OCI-LY1 (cell line): ENCODE data around the gene EVC2.

Source experiments
- H2AFZ ChIP-seq: fragments of 200-600 bp; sonication (generic), shearing (Covaris generic); 2 replicates; pipeline ENCODE4 v1.6.0; 2014; ENCODE audit warnings: antibody characterized with exemption, mild to moderate bottlenecking, low read length
- H3F3A ChIP-seq: fragments of 200-600 bp; sonication (generic), shearing (Covaris generic); 2 replicates; pipeline ENCODE4 v1.6.0; 2014; ENCODE audit warnings: mild to moderate bottlenecking, antibody characterized with exemption, low read length, moderate library complexity; ENCODE audit not compliant: insufficient read depth
- H3K27ac ChIP-seq: fragments of 200-600 bp; sonication (generic); 2 replicates; pipeline ENCODE4 v1.5.1; 2014; ENCODE audit warnings: low read length, mixed run types, mild to moderate bottlenecking, low read depth; ENCODE audit not compliant: poor library complexity, severe bottlenecking
- H3K27me3 ChIP-seq: fragments of 200-600 bp; sonication (generic); 2 replicates; pipeline ENCODE4 v1.6.0; 2014; ENCODE audit warnings: antibody characterized with exemption, mild to moderate bottlenecking, low read length, moderate library complexity; ENCODE audit not compliant: insufficient read depth
- H3K36me3 ChIP-seq: fragments of 200-600 bp; sonication (generic); 2 replicates; pipeline ENCODE4 v1.6.1; 2014; ENCODE audit warnings: mild to moderate bottlenecking, antibody characterized with exemption, low read length, moderate library complexity, mixed read lengths; ENCODE audit not compliant: insufficient read depth
- H3K4me1 ChIP-seq: fragments of 200-600 bp; sonication (generic); 2 replicates; pipeline ENCODE4 v1.5.1; 2014; ENCODE audit warnings: mild to moderate bottlenecking, low read length, moderate library complexity; ENCODE audit not compliant: insufficient read depth, severe bottlenecking
- H3K4me2 ChIP-seq: fragments of 200-600 bp; sonication (generic), shearing (Covaris generic); 2 replicates; pipeline ENCODE4 v1.6.1; 2014; ENCODE audit warnings: low read length
- H3K4me3 ChIP-seq: fragments of 200-600 bp; sonication (generic); 2 replicates; pipeline ENCODE4 v1.5.1; 2014; ENCODE audit warnings: low read length, low read depth, mild to moderate bottlenecking, mixed read lengths; ENCODE audit not compliant: poor library complexity, severe bottlenecking
- H3K79me2 ChIP-seq: fragments of 200-600 bp; shearing (Covaris generic); 2 replicates; pipeline ENCODE4 v1.6.1; 2016; ENCODE audit warnings: mixed run types, low read length, mixed read lengths; ENCODE audit not compliant: insufficient read depth
- H3K9ac ChIP-seq: fragments of 200-600 bp; sonication (generic), shearing (Covaris generic); 2 replicates; pipeline ENCODE4 v1.6.1; 2014; ENCODE audit warnings: mild to moderate bottlenecking, low read length, mixed read lengths
- H3K9me2 ChIP-seq: fragments of 200-600 bp; sonication (generic), shearing (Covaris generic); 2 replicates; pipeline ENCODE4 v1.6.1; 2014; ENCODE audit warnings: low read depth, mild to moderate bottlenecking, low read length, mixed read lengths
- H3K9me3 ChIP-seq: fragments of 200-600 bp; shearing (Covaris generic); 2 replicates; pipeline ENCODE4 v1.6.1; 2014; ENCODE audit warnings: low read length, mixed read lengths
- H4K20me1 ChIP-seq: fragments of 200-600 bp; sonication (generic), shearing (Covaris generic); 2 replicates; pipeline ENCODE4 v1.6.0; 2016; ENCODE audit warnings: mild to moderate bottlenecking, low read length; ENCODE audit not compliant: insufficient read depth
- CTCF ChIP-seq: fragments of 200-600 bp; sonication (generic), shearing (Covaris generic); IDR thresholded peaks from 2 replicates; pipeline ENCODE4 v1.5.1; 2017; ENCODE audit warnings: mild to moderate bottlenecking, antibody characterized with exemption, low read length, moderate library complexity, mixed read lengths
- EZH2 ChIP-seq: fragments of 200-600 bp; sonication (generic), shearing (Covaris generic); IDR thresholded peaks from 2 replicates; pipeline ENCODE4 v1.8.0; 2017; ENCODE audit warnings: borderline replicate concordance, mixed run types, mild to moderate bottlenecking, antibody characterized with exemption, low read length, moderate library complexity, mixed read lengths

The EVC2 gene

GRCh38 chr4:5696341-5696740 lies 12.0 kb downstream of the EVC2 start:
- Histone ChIP-seq H3K9me3 (no peaks in the 10 kb centered on the region), H3K4me2 (no peak overlapping the region), H3K79me2 (no peaks in the 10 kb centered on the region), H3K9ac (no peak overlapping the region), H3K27ac (no peak overlapping the region), H3K27me3 (no peaks in the 10 kb centered on the region), H3F3A (no peaks in the 10 kb centered on the region), H3K9me2 (no peaks in the 10 kb centered on the region), H4K20me1 (no peaks in the 10 kb centered on the region), H3K4me3 (no peak overlapping the region), H3K36me3 (peaks cover 20% of the 10 kb centered on the region), H3K4me1 (no peaks in the 10 kb centered on the region), H2AFZ (no peak overlapping the region)
- no peak for TF ChIP-seq EZH2
- TF ChIP-seq CTCF = no peak

GRCh38 chr4:5693871-5694270 lies 14.5 kb downstream of the EVC2 start:
- Histone ChIP-seq H3K36me3 (peaks cover 32% of the 10 kb centered on the region), H3K4me2 (no peak overlapping the region), H4K20me1 (no peaks in the 10 kb centered on the region), H3K79me2 (no peaks in the 10 kb centered on the region), H3K27me3 (no peaks in the 10 kb centered on the region), H3K4me3 (no peak overlapping the region), H2AFZ (no peak overlapping the region), H3K4me1 (no peaks in the 10 kb centered on the region), H3F3A (no peaks in the 10 kb centered on the region), H3K9me3 (no peaks in the 10 kb centered on the region), H3K9me2 (no peaks in the 10 kb centered on the region), H3K27ac (no peak overlapping the region), H3K9ac (no peak overlapping the region)
- TF ChIP-seq CTCF (no peak), EZH2 (no peak)

- no peaks in the 10 kb centered on the region for H3K4me1 ChIP-seq
- H3F3A ChIP-seq = no peaks in the 10 kb centered on the region
- no peaks in the 10 kb centered on the region for H3K79me2 ChIP-seq
- peaks cover 32% of the 10 kb centered on the region for H3K36me3 ChIP-seq
- H3K9ac ChIP-seq = no peak overlapping the region
- H3K9me2 ChIP-seq = no peaks in the 10 kb centered on the region
- no peak overlapping the region for H3K4me2 ChIP-seq
- no peak for TF ChIP-seq CTCF
- TF ChIP-seq EZH2 = no peak
- no peaks in the 10 kb centered on the region for H4K20me1 ChIP-seq
- H2AFZ ChIP-seq = no peak overlapping the region
- H3K9me3 ChIP-seq = no peaks in the 10 kb centered on the region
- no peaks in the 10 kb centered on the region for H3K27me3 ChIP-seq
- H3K27ac ChIP-seq = no peak overlapping the region
- no peak overlapping the region for H3K4me3 ChIP-seq
These were observed 16.7 kb downstream of the EVC2 start for GRCh38 chr4:5691491-5692132.
